GM12878 (cell line): Measurements from ENCODE around the gene CEP97.

ENCODE experiments used
- ATF7 ChIP-seq: fragments of 450-650 bp; IDR thresholded peaks from 2 replicates; pipeline ENCODE4 v1.6.1; 2016; ENCODE audit warnings: low read depth, mild to moderate bottlenecking
- CHD2 ChIP-seq: IDR thresholded peaks from 2 replicates; pipeline ENCODE4 v1.6.1; 2011; ENCODE audit warnings: low read depth, low read length, improper control_type of control experiment, borderline replicate concordance
- POLR2AphosphoS5 ChIP-seq: IDR thresholded peaks from 2 replicates; pipeline ENCODE4 v1.6.1; 2011; ENCODE audit warnings: mild to moderate bottlenecking, low read length, inconsistent platforms
- RAD21 ChIP-seq: IDR thresholded peaks from 2 replicates; pipeline ENCODE4 v1.6.1; 2011; ENCODE audit warnings: mild to moderate bottlenecking, low read depth, low read length, moderate library complexity; ENCODE audit not compliant: insufficient read depth
- SIN3A ChIP-seq: IDR thresholded peaks from 2 replicates; pipeline ENCODE4 v1.6.1; 2012; ENCODE audit warnings: low read depth, low read length, improper control_type of control experiment

- no peak for TF ChIP-seq CHD2
- no peak for TF ChIP-seq ATF7
- no peak for TF ChIP-seq SIN3A
- no peak for TF ChIP-seq POLR2AphosphoS5
- TF ChIP-seq RAD21: no peak
These were observed 20.4 kb downstream of the CEP97 start for GRCh38 chr3:101744811-101745210.
